Fibroblast of villous mesenchyme (primary cell): ENCODE data around the gene MMP23B. TPM values are rescaled to one million over a fixed set of nuclear protein-coding genes. Genes with fewer than 3 reads are reported as not detected.

Experiments
- DNase-seq: peaks from one replicate; pipeline ENCODE4 v3.0.0-alpha.2; 2010; ENCODE audit warnings: low read depth
- H3K4me3 ChIP-seq: 2 replicates; pipeline ENCODE4 v1.5.1; 2011; ENCODE audit warnings: low read depth, mild to moderate bottlenecking, low read length
- CTCF ChIP-seq: IDR thresholded peaks from 2 replicates; pipeline ENCODE4 v1.5.1; 2012; ENCODE audit warnings: low read depth, mild to moderate bottlenecking, low read length; ENCODE audit not compliant: insufficient read depth
- total RNA-seq: library from RNA; depleted of rRNA; stranded (reverse); fragments of >200 nt; gene quantifications from 2 replicates; pipeline ENCODE4 v1.2.3, GENCODE V29; 2012

Gene MMP23B
- total RNA-seq, 1 donor, result 6.5 TPM

GRCh38 chr1:1596493-1597274 is 35.3 kb upstream of the MMP23B start:
- no peak for DNase-seq
- TF ChIP-seq CTCF, result no peak

GRCh38 chr1:1597275-1597930 is 34.6 kb upstream of the MMP23B start:
- TF ChIP-seq CTCF, result peak; percentile 48
- H3K4me3 ChIP-seq, result no peak overlapping the region
- no peak for DNase-seq

More at GRCh38 chr1:1596493-1597274, 35.3 kb upstream of the MMP23B start:
- H3K4me3 ChIP-seq, result no peak overlapping the region

- DNase-seq, result no peak
- H3K4me3 ChIP-seq, result no peak overlapping the region
- TF ChIP-seq CTCF, result no peak
These were observed 33.8 kb upstream of the MMP23B start for GRCh38 chr1:1598051-1598719.

DNA sequence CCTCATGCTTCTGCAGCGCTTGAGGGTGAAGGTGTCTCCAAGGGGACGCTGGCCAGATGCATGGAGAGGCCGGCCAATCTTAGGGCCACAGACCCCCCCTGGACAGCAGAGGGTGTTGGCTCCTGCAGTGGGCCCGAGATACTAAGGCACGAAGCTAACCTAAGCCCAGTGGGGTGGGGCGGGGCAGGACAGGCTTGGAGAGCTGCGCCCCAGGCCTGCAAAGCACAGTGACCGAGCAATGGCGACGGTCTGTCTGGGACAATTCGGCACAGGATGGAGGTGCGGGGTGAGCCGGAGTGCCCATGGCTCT is 33.3 kb upstream of the MMP23B start:
- no peak overlapping the region for H3K4me3 ChIP-seq
- no peak for TF ChIP-seq CTCF
- DNase-seq, result no peak

GRCh38 chr1:1599030-1599934 is 32.7 kb upstream of the MMP23B start:
- no peak for DNase-seq
- H3K4me3 ChIP-seq, result peak overlapping the region; percentile 18
- no peak for TF ChIP-seq CTCF

GRCh38 chr1:1599935-1600860 is 31.8 kb upstream of the MMP23B start, which contains the start of gene FNDC10:
FNDC10 (minus strand) TSS chr1:1600135; CDS start chr1:1600015, 120 bp downstream.
- no peak for TF ChIP-seq CTCF
- H3K4me3 ChIP-seq, result peak within 1 kb of the TSS; percentile 53
- no peak for DNase-seq
